ENCODE results near the gene TMEM145.
"Not testable (repeated sequence)": the region's sequence is repeated elsewhere in the genome, so short reads cannot be mapped to it uniquely, and the experiment has no call there.

The TMEM145 gene

GRCh38 chr19:42313096-42313839, at the start of gene TMEM145:
TMEM145 (plus strand) TSS chr19:42313309; CDS start chr19:42313377, 68 bp downstream.
- DNase-seq, result no peak

- not testable (repeated sequence) for DNase-seq
These were observed 47.0 kb upstream of the TMEM145 start for GRCh38 chr19:42266105-42266504.

- not testable (repeated sequence) for DNase-seq
These were observed 46.0 kb upstream of the TMEM145 start for GRCh38 chr19:42266928-42267603.

- no peak for DNase-seq
These were observed 45.4 kb upstream of the TMEM145 start for GRCh38 chr19:42267644-42268141.

- peak; percentile 99 for DNase-seq
These were observed 44.9 kb upstream of the TMEM145 start for GRCh38 chr19:42268142-42268703.

GRCh38 chr19:42268704-42269477, 44.2 kb upstream of the TMEM145 start, which contains the start of gene CIC:
CIC (plus strand) TSS chr19:42269252; CDS start chr19:42271784, 2,532 bp downstream.
- DNase-seq, result peak; percentile 99

GRCh38 chr19:42269478-42270345, 43.4 kb upstream of the TMEM145 start:
- DNase-seq, result no peak

- DNase-seq, result no peak
These were observed 42.6 kb upstream of the TMEM145 start for GRCh38 chr19:42270346-42271044.

GRCh38 chr19:42271045-42271419, 42.1 kb upstream of the TMEM145 start:
- DNase-seq, result no peak

- DNase-seq, result no peak
These were observed 41.1 kb upstream of the TMEM145 start for GRCh38 chr19:42271861-42272534.

GRCh38 chr19:42272535-42272897, 40.6 kb upstream of the TMEM145 start:
- DNase-seq, result no peak

GRCh38 chr19:42272989-42273406, 40.1 kb upstream of the TMEM145 start:
- DNase-seq, result no peak

GRCh38 chr19:42273407-42274064, 39.6 kb upstream of the TMEM145 start:
- DNase-seq, result no peak

- DNase-seq, result no peak
These were observed 38.9 kb upstream of the TMEM145 start for GRCh38 chr19:42274065-42274682.

GRCh38 chr19:42275103-42275502, 38.0 kb upstream of the TMEM145 start:
- DNase-seq, result no peak

- DNase-seq, result no peak
These were observed 37.6 kb upstream of the TMEM145 start for GRCh38 chr19:42275517-42275916.

GRCh38 chr19:42276284-42276683, 36.8 kb upstream of the TMEM145 start:
- DNase-seq, result no peak

GRCh38 chr19:42276821-42277220, 36.3 kb upstream of the TMEM145 start:
- DNase-seq, result no peak

GRCh38 chr19:42277821-42278451, 35.2 kb upstream of the TMEM145 start:
- no peak for DNase-seq

Measured in NCI-H2029 treated with DMSO at 0.1 percent for 48 hours (cell line).